Esophagus (tissue), 2 donors: ENCODE data around the gene IL3RA. TPM values are rescaled to one million over a fixed set of nuclear protein-coding genes. Genes with fewer than 3 reads are reported as not detected.

Experiments
- H3K27ac ChIP-seq, 2 donors: one replicate each; pipeline ENCODE4 v1.5.1; 2013; ENCODE audit warnings: low read depth in 2 of 2, mild to moderate bottlenecking in 2 of 2, inconsistent platforms in 1 of 2, low read length in 1 of 2, moderate library complexity in 1 of 2
- H3K27me3 ChIP-seq, 2 donors: one replicate each; pipeline ENCODE4 v1.6.1; 2013; ENCODE audit warnings: low read length in 2 of 2, control low read depth in 1 of 2, mild to moderate bottlenecking in 1 of 2; ENCODE audit not compliant: insufficient read depth in 2 of 2, control insufficient read depth in 1 of 2
- H3K36me3 ChIP-seq, 2 donors: one replicate each; pipeline ENCODE4 v1.6.1; 2013; ENCODE audit warnings: low read length in 1 of 2; ENCODE audit not compliant: control insufficient read depth in 2 of 2, insufficient read depth in 2 of 2
- H3K4me1 ChIP-seq, 2 donors: one replicate each; pipeline ENCODE4 v1.6.1; 2013; ENCODE audit warnings: low read length in 1 of 2; ENCODE audit not compliant: control insufficient read depth in 2 of 2, insufficient read depth in 2 of 2
- H3K4me3 ChIP-seq, 2 donors: one replicate each; pipeline ENCODE4 v1.5.1; 2013; ENCODE audit warnings: low read length in 2 of 2, mild to moderate bottlenecking in 2 of 2, low read depth in 1 of 2, moderate library complexity in 1 of 2
- H3K9me3 ChIP-seq, 2 donors: one replicate each; pipeline ENCODE4 v1.6.1; 2013; ENCODE audit warnings: mild to moderate bottlenecking in 2 of 2, low read depth in 1 of 2, low read length in 1 of 2, moderate library complexity in 1 of 2; ENCODE audit not compliant: control insufficient read depth in 2 of 2, insufficient read depth in 1 of 2
- WGBS, 2 donors: extraction: QIAGEN DNeasy Blood & Tissue Kit; methylation state at CpG; one replicate each; pipeline ENCODE4 v1.1.7; 2013; 5-methylcytosine and 5-hydroxymethylcytosine counted together
- polyA plus RNA-seq, 2 donors: library from polyadenylated mRNA; stranded (reverse); fragments of 200-250 nt; gene quantifications; one replicate each; pipeline ENCODE4 v1.2.3, GENCODE V29; 2013
- donor health status: healthy with polysubstance abuse.
- donor health status: Bipolar disorder and iron deficiency.

Gene IL3RA
- polyA plus RNA-seq, 2 donors: 2.2 to 2.7 TPM

GRCh38 chrX:1430451-1430850 lies 93.9 kb downstream of the IL3RA start:
- no peak overlapping the region for H3K27ac ChIP-seq
- no peak overlapping the region for H3K4me3 ChIP-seq
- WGBS, 2 donors: 94 to 95% methylated on average over 10 of the region's 10 CpGs
- H3K9me3 ChIP-seq: no peaks in the 10 kb centered on the region
- H3K36me3 ChIP-seq: peaks cover 0 to 18% of the 10 kb centered on the region in 2 donors
- no peaks in the 10 kb centered on the region for H3K27me3 ChIP-seq
- no peaks in the 10 kb centered on the region for H3K4me1 ChIP-seq

Other genes starting within 250 kb of the IL3RA start
- gene CRLF2, start 124.1 kb upstream of the IL3RA start, polyA plus RNA-seq: under 1 TPM in 1 of 2 donors, not detected in 1; 0.09 TPM
- gene CSF2RA, start 68.0 kb upstream of the IL3RA start, polyA plus RNA-seq: 1 to 10 TPM; 1.7 to 2.0 TPM
- 100 to 1,000 TPM; 133 to 354 TPM for gene SLC25A6, start 55.3 kb downstream of the IL3RA start, polyA plus RNA-seq
- 10 to 100 TPM in 1 of 2 donors, 1 to 10 TPM in 1; 8.5 to 13.6 TPM for gene ASMTL, start 116.1 kb downstream of the IL3RA start, polyA plus RNA-seq
- under 1 TPM; 0.24 TPM for gene P2RY8, start 200.4 kb downstream of the IL3RA start, polyA plus RNA-seq